Mesenchymal stem cell (in vitro differentiated cells and primary cell): ENCODE measurements around the gene SIMC1. TPM values are rescaled to one million over a fixed set of nuclear protein-coding genes. Genes with fewer than 3 reads are reported as not detected.
"Not testable (repeated sequence)": the region's sequence is repeated elsewhere in the genome, so short reads cannot be mapped to it uniquely, and the experiment has no call there.

ENCODE experiments used
- DNase-seq: peaks from one replicate; pipeline ENCODE4 v3.0.0-alpha.2; 2013
- H2AFZ ChIP-seq: one replicate; pipeline ENCODE4 v1.6.1; 2013; ENCODE audit warnings: low read depth, mild to moderate bottlenecking, control low read depth, inconsistent platforms, low read length, moderate library complexity
- H2AK5ac ChIP-seq: 2 replicates; pipeline ENCODE4 v1.6.1; 2013; ENCODE audit warnings: low read length, moderate library complexity, mild to moderate bottlenecking, inconsistent platforms; ENCODE audit not compliant: severe bottlenecking
- H2BK120ac ChIP-seq: one replicate; pipeline ENCODE4 v1.6.1; 2013; ENCODE audit warnings: low read depth, mild to moderate bottlenecking, inconsistent platforms, low read length, moderate library complexity
- H2BK12ac ChIP-seq, 2 experiments: one replicate each; pipeline ENCODE4 v1.6.1; 2013; ENCODE audit warnings: inconsistent platforms in 2 of 2, low read length in 2 of 2, mild to moderate bottlenecking in 2 of 2, moderate library complexity in 2 of 2, control low read depth in 1 of 2
- H2BK15ac ChIP-seq: one replicate; pipeline ENCODE4 v1.6.1; 2013; ENCODE audit warnings: mild to moderate bottlenecking, low read depth, inconsistent platforms; ENCODE audit not compliant: poor library complexity, severe bottlenecking
- H2BK5ac ChIP-seq: 2 replicates; pipeline ENCODE4 v1.6.1; 2013; ENCODE audit warnings: low read depth, mild to moderate bottlenecking, low read length, control low read depth, inconsistent platforms; ENCODE audit not compliant: poor library complexity, severe bottlenecking
- H3K14ac ChIP-seq, 2 experiments: one replicate each; pipeline ENCODE4 v1.6.1; 2013; ENCODE audit warnings: inconsistent platforms in 2 of 2, low read length in 2 of 2, control low read depth in 1 of 2, mild to moderate bottlenecking in 1 of 2, moderate library complexity in 1 of 2
- H3K18ac ChIP-seq, 2 experiments: one replicate each; pipeline ENCODE4 v1.6.1; 2013; ENCODE audit warnings: inconsistent platforms in 2 of 2, low read length in 2 of 2, control low read depth in 1 of 2, low read depth in 1 of 2, mild to moderate bottlenecking in 1 of 2
- H3K23ac ChIP-seq, 2 experiments: one replicate each; pipeline ENCODE4 v1.6.1; 2013; ENCODE audit warnings: inconsistent platforms in 2 of 2, low read length in 2 of 2, mild to moderate bottlenecking in 2 of 2, moderate library complexity in 2 of 2, control low read depth in 1 of 2
- H3K27ac ChIP-seq: 2 replicates; pipeline ENCODE4 v1.5.1; 2013; ENCODE audit warnings: mild to moderate bottlenecking, moderate library complexity, low read length, control low read depth, inconsistent platforms; ENCODE audit not compliant: poor library complexity, severe bottlenecking
- H3K27me3 ChIP-seq, 2 experiments: 2 replicates each; pipeline versions ENCODE4 v1.6.1 to v1.7.0; 2013; ENCODE audit warnings: low read length in 2 of 2, mild to moderate bottlenecking in 2 of 2, moderate library complexity in 2 of 2, control low read depth in 1 of 2, inconsistent platforms in 1 of 2; ENCODE audit not compliant: control insufficient read depth in 1 of 2, insufficient read depth in 1 of 2
- H3K36me3 ChIP-seq, 2 experiments: 2 replicates each; pipeline versions ENCODE4 v1.6.1 to v1.7.0; 2013; ENCODE audit warnings: low read length in 2 of 2, control low read depth in 1 of 2, inconsistent platforms in 1 of 2, low read depth in 1 of 2, mild to moderate bottlenecking in 1 of 2; ENCODE audit not compliant: insufficient read depth in 2 of 2, control insufficient read depth in 1 of 2
- H3K4ac ChIP-seq, 2 experiments: one replicate each; pipeline ENCODE4 v1.6.1; 2013; ENCODE audit warnings: inconsistent platforms in 2 of 2, low read length in 2 of 2, mild to moderate bottlenecking in 2 of 2, moderate library complexity in 2 of 2, control low read depth in 1 of 2, low read depth in 1 of 2
- H3K4me1 ChIP-seq: 2 replicates; pipeline ENCODE4 v1.6.1; 2013; ENCODE audit warnings: low read depth, low read length, control low read depth; ENCODE audit not compliant: control insufficient read depth, insufficient read depth
- H3K4me2 ChIP-seq: 2 replicates; pipeline ENCODE4 v1.6.1; 2013; ENCODE audit warnings: low read length, mild to moderate bottlenecking, inconsistent platforms; ENCODE audit not compliant: poor library complexity, severe bottlenecking
- H3K4me3 ChIP-seq, 2 experiments: 2 replicates each; pipeline versions ENCODE4 v1.5.1 to v1.7.0; 2013; ENCODE audit warnings: low read length in 2 of 2, mild to moderate bottlenecking in 2 of 2, control low read depth in 1 of 2, low read depth in 1 of 2; ENCODE audit not compliant: insufficient read depth in 1 of 2
- H3K79me1 ChIP-seq: replicated peaks from 2 replicates; pipeline ENCODE4 v1.6.1; 2013; ENCODE audit warnings: mild to moderate bottlenecking, control low read depth, low read length, inconsistent platforms; ENCODE audit not compliant: poor library complexity, severe bottlenecking
- H3K9ac ChIP-seq: 2 replicates; pipeline ENCODE4 v1.7.0; 2013; ENCODE audit warnings: mild to moderate bottlenecking, low read length, moderate library complexity
- H3K9me3 ChIP-seq: 2 replicates; pipeline ENCODE4 v1.7.0; 2013; ENCODE audit warnings: mild to moderate bottlenecking, low read length; ENCODE audit not compliant: control insufficient read depth
- H4K8ac ChIP-seq: one replicate; pipeline ENCODE4 v1.6.1; 2013; ENCODE audit warnings: inconsistent platforms, mild to moderate bottlenecking, low read length, moderate library complexity
- H4K91ac ChIP-seq: one replicate; pipeline ENCODE4 v1.6.1; 2013; ENCODE audit warnings: mild to moderate bottlenecking, low read length, inconsistent platforms
- WGBS: methylation state at CpG from one replicate; pipeline ENCODE4 v1.1.7; 2013; ENCODE audit warnings: mixed read lengths; 5-methylcytosine and 5-hydroxymethylcytosine counted together
- polyA plus RNA-seq, 2 experiments: library from polyadenylated mRNA; stranded (reverse); fragments of 200-250 nt; gene quantifications; one replicate each; pipeline ENCODE4 v1.2.3, GENCODE V29; 2013

The SIMC1 gene
- polyA plus RNA-seq (2013, experiment 1 of 2) = 13.6 TPM
- 13.9 TPM for polyA plus RNA-seq (2013, experiment 2 of 2)

DNA sequence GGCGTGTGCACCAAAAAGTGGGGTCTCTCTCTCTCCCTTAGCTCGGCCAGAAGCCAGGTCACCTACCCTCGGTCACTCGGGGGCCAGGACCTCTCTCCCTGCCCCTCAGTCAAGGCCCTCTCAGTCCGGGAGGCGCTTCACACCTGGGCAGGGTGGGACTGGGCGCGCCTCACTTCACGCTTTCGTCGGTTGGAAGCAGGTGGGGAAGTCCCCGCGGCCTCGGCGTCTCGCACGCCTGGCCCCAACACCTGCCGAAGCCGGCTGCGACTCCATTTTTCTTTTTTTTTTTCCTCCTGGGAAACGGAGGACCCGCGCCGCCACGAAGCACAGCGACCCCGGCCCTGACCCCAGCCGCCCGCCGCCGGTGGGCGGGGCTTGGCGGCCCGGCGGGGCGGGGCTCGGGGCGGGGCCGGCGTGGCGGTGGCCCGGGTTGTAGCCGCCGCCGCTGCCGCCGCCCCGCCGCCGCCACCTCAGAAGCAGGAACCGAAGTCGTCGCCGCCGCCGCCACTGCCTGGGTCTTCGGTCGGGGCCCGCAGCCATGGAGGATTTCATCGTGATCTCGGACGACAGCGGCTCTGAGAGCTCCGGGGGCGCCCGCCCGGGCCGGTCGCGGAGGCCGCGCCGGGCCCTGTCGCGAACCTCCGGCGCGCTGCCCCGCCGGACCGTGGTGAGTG, at the start of gene SIMC1:
Gene SIMC1, plus strand, starts transcription at position 454 of the 674 bp plus-strand sequence. Its CDS starts 85 bp downstream, at position 539.
- H3K79me1 ChIP-seq, H3K4me1 ChIP-seq, H3K27ac ChIP-seq, H2BK15ac ChIP-seq, H3K23ac ChIP-seq, H3K36me3 ChIP-seq, H3K18ac ChIP-seq, H3K9me3 ChIP-seq, H2BK5ac ChIP-seq, H2AFZ ChIP-seq, H3K9ac ChIP-seq, H2BK12ac ChIP-seq, H3K27me3 ChIP-seq, H4K8ac ChIP-seq, H2AK5ac ChIP-seq, H2BK120ac ChIP-seq, H4K91ac ChIP-seq, H3K4ac ChIP-seq, H3K14ac ChIP-seq: not testable (repeated sequence)
- Histone ChIP-seq H3K4me2 (peak within 1 kb of the TSS; percentile 63), H3K4me3 (peak within 1 kb of the TSS; percentile 57 to 61)
- DNase-seq = peak; percentile 4
- 12% methylated on average over 17 of the region's 81 CpGs for WGBS

DNA sequence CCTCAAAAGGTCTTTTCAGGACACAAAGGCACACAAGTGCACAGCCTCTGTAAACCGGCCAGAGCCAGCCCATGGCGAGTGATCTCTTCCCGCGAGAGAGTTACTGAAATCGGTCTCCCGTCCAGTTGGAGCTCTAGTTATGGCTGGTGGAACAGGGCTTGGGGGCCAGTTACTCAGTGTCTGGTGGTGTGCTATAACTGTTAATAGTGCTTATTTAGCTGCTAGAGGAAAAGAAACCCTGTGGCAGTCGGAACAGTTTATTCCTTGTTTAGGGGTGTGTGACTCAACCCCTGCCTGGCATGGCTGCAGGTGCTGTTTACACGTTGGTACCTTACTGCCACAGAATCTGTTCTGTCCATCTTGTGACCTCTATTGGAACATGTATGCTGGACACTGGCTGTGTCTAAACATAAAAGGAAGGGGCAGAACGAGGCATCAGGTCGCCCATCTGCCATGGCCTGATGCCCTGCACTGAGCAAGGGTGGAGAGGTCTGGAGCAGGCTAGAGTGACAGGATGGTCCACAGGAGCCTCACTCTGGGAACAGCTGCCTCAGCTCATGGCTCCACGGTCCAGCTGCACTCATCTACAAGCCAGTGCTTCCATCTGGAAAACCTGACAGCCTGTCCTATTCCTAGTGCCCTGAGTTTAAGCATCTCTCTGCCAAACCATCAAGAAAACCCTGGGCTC, 49.6 kb upstream of the SIMC1 start:
- H3K4ac ChIP-seq = no peak overlapping the region
- H3K9me3 ChIP-seq = no peaks in the 10 kb centered on the region
- H3K4me1 ChIP-seq = no peaks in the 10 kb centered on the region
- H2BK15ac ChIP-seq = no peak overlapping the region
- no peak overlapping the region for H3K4me2 ChIP-seq
- no peak overlapping the region for H4K8ac ChIP-seq
- H3K23ac ChIP-seq = no peak overlapping the region
- DNase-seq = no peak
- H3K14ac ChIP-seq = peak overlapping the region in 1 of 2 experiments; percentile 38
- H2BK5ac ChIP-seq = no peak overlapping the region
- H3K9ac ChIP-seq = no peak overlapping the region
- WGBS = 87% methylated on average over 11 of the region's 11 CpGs
- no peaks in the 10 kb centered on the region for H3K36me3 ChIP-seq
- peaks cover 7 to 19% of the 10 kb centered on the region in 2 experiments for H3K27me3 ChIP-seq
- no peak overlapping the region for H3K18ac ChIP-seq
- no peak overlapping the region for H2AK5ac ChIP-seq
- no peak overlapping the region for H2BK12ac ChIP-seq
- no peak overlapping the region for H4K91ac ChIP-seq
- H2BK120ac ChIP-seq = no peak overlapping the region
- H3K4me3 ChIP-seq = no peak overlapping the region
- no peak overlapping the region for H3K27ac ChIP-seq
- no peaks in the 10 kb centered on the region for H3K79me1 ChIP-seq
- no peak overlapping the region for H2AFZ ChIP-seq

DNA sequence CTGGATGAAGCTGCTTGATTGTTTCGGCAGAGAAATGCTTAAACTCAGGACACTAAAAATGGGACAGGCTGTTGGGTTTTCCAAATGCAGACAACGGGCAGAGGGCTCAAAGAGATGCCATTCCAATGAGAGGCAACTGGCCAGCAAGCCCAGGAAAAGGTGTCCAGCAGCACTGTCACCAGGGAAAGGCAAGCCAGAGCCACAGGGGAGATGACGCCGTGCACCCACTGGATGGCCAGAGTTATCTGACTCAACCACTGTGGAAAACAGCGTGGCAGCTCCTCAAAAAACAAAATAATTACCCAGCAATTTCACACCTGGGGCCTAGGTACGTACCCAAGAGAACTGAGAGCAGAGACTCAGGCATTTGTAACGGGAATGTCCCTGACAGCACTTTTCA, 48.4 kb upstream of the SIMC1 start:
- 79% methylated on average over 7 of the region's 7 CpGs for WGBS
- DNase-seq = no peak
- Histone ChIP-seq H3K79me1 (no peaks in the 10 kb centered on the region), H2BK15ac (no peak overlapping the region), H3K4me1 (peaks cover 2% of the 10 kb centered on the region), H3K27me3 (peaks cover 7 to 19% of the 10 kb centered on the region in 2 experiments), H2BK12ac (no peak overlapping the region), H3K14ac (no peak overlapping the region), H3K9me3 (no peaks in the 10 kb centered on the region), H2BK5ac (no peak overlapping the region), H3K18ac (no peak overlapping the region), H4K91ac (no peak overlapping the region), H3K9ac (no peak overlapping the region), H3K4me3 (no peak overlapping the region), H3K27ac (no peak overlapping the region), H3K4ac (no peak overlapping the region), H2AFZ (no peak overlapping the region), H3K4me2 (no peak overlapping the region), H4K8ac (no peak overlapping the region), H3K23ac (no peak overlapping the region), H3K36me3 (no peaks in the 10 kb centered on the region), H2BK120ac (no peak overlapping the region), H2AK5ac (no peak overlapping the region)

DNA sequence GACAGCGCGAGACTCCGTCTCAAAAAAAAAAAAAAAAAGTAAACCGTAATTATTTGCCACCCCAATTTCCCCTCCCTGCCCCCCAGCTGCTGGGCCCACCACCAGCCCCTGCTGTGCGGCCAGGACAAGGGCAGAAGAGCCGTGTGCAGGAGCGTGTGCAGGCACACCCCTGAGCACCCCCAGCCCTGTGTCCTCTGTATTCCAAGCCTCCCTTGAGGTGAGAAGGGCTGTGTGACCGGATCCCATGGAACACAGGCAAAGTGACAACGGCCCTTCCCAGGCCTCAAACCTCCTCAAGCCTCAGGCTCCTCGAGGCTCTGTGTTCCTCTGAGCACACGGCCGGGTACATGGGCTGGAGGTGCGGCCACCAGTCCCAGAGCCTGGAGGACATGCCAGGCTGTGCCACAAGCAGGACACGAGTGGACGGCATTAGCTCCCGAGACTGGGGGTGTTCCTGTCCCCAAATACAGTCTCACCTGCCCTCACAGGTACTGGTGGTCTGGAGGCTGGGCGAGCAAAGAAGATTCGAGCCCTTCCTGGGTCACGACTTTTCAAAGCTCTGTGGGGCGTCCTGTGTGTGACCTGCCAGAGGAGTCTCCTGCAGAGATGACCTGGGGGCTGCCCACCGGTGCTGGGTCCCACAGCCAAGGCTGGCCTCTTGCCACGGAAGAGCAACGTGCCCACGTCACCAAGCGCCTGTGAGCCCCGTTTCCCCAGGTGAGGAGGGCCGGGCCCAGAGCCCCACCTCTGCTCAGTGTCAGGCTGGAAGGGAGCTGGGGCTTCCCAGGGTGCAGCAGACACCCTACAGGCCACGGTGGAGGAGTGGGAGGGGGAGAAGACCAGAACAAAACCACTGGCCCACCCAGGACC, 47.1 kb upstream of the SIMC1 start:
- H3K14ac ChIP-seq = no peak overlapping the region
- H3K4ac ChIP-seq = no peak overlapping the region
- H2AK5ac ChIP-seq = no peak overlapping the region
- H2BK120ac ChIP-seq = no peak overlapping the region
- H3K9ac ChIP-seq = no peak overlapping the region
- H2BK12ac ChIP-seq = no peak overlapping the region
- H2AFZ ChIP-seq = no peak overlapping the region
- H2BK5ac ChIP-seq = no peak overlapping the region
- no peak for DNase-seq
- 84% methylated on average over 28 of the region's 28 CpGs for WGBS
- H3K18ac ChIP-seq = no peak overlapping the region
- H3K9me3 ChIP-seq = no peaks in the 10 kb centered on the region
- H3K79me1 ChIP-seq = no peaks in the 10 kb centered on the region
- H2BK15ac ChIP-seq = no peak overlapping the region
- H3K27ac ChIP-seq = no peak overlapping the region
- H3K4me1 ChIP-seq = peaks cover 2% of the 10 kb centered on the region
- no peak overlapping the region for H4K91ac ChIP-seq
- no peak overlapping the region for H3K4me3 ChIP-seq
- H3K36me3 ChIP-seq = no peaks in the 10 kb centered on the region
- H3K23ac ChIP-seq = no peak overlapping the region
- no peak overlapping the region for H3K4me2 ChIP-seq
- peaks cover 7 to 19% of the 10 kb centered on the region in 2 experiments for H3K27me3 ChIP-seq
- H4K8ac ChIP-seq = no peak overlapping the region
